Coronary artery (tissue), 2 donors: Measurements from ENCODE around the gene TIMM9.
A peak's percentile ranks its signal among the peaks of the same experiment; 100 is the strongest.

ENCODE experiments used
- DNase-seq: peaks from one replicate; pipeline ENCODE4 v3.0.0-alpha.2; 2017; ENCODE audit warnings: low spot score
- H3K27ac ChIP-seq, 2 donors: fragments of 200-600 bp; sonication (generic); one replicate each; pipeline ENCODE4 v1.5.1; 2016 to 2019
- H3K4me3 ChIP-seq: fragments of 200-600 bp; sonication (generic); 2 replicates; pipeline ENCODE4 v1.5.1; 2016; ENCODE audit warnings: mild to moderate bottlenecking, moderate library complexity
- CTCF ChIP-seq: fragments of 200-600 bp; sonication (generic); IDR thresholded peaks from one replicate; pipeline ENCODE4 v1.5.1; 2019; ENCODE audit warnings: antibody characterized with exemption

TIMM9 gene

DNA sequence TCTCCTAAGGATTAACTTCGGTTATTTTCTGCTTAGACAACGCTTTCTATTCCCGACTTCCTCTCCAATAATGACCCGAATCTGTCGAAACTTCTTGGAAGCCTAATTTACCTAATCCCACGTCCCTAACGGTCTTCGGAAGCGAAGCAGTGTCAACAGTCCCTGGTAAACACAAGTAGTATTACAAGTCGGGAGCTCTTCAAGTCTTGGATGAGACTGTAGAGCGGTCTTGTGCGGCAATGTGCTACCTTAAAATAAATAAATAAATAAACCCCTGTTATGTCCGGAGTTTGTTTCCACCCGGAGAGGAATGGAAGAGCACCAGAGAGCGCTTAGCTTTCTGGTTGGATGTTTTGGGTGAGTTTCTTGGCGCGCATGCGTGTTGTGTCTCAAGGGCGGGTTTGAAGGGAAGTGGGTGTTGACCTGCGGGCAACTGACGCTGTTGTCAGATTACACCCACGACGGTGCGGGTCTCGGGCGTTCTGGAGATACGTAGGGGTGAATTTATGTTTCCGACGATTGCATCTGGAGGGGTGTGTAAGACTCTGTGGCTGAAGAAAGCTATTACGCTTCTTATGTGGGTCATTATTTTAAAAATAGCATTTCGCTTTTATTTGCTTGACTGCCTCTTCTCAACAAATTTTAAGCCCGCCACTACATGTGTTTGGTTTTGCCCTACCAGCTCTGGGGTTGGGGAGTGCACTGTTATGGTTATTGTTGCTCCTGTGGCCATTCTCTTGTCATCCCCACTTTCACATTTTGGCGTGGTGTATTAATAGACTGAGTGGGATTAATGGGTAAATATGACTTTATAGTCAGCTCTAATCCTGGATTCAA, at the start of gene TIMM9, which contains the start of gene KIAA0586:
Gene TIMM9 (minus strand): TSS at position 251 of the 837 bp plus-strand sequence. CDS start 15,586 bp downstream, outside the sequence.
Gene KIAA0586 (plus strand): TSS at position 439 of the 837 bp plus-strand sequence. CDS start 546 bp downstream, outside the sequence.
- no peak for TF ChIP-seq CTCF
- DNase-seq, result peak; percentile 97
- H3K4me3 ChIP-seq, result peak within 1 kb of the TSS; percentile 96
- H3K27ac ChIP-seq, result peak within 1 kb of the TSS; percentile 89

DNA sequence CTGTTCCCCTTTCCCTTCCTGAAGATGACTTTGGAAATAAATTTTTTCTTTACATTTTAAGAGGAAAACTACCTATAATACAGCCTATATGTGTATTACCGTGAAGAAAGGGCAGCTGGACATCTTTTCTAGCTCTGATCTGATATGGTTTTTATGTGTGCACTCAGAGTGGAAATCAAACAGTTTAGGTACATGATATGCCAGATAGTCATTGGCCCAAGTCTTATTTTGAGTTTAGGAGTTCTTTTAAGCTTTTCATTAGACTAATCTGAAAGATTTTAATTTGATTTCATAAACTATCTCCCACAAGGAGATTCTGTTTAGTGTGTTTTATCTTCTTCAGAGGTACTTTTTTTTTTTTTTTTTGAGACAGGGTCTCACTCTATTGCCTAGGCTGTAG, 49.0 kb upstream of the TIMM9 start:
- DNase-seq, result no peak
- Histone ChIP-seq H3K27ac (no peak overlapping the region), H3K4me3 (no peak overlapping the region)
- no peak for TF ChIP-seq CTCF

GRCh38 chr14:58469309-58469708, 42.0 kb upstream of the TIMM9 start:
- Histone ChIP-seq H3K27ac (no peak overlapping the region), H3K4me3 (no peak overlapping the region)
- DNase-seq, result no peak
- no peak for TF ChIP-seq CTCF

DNA sequence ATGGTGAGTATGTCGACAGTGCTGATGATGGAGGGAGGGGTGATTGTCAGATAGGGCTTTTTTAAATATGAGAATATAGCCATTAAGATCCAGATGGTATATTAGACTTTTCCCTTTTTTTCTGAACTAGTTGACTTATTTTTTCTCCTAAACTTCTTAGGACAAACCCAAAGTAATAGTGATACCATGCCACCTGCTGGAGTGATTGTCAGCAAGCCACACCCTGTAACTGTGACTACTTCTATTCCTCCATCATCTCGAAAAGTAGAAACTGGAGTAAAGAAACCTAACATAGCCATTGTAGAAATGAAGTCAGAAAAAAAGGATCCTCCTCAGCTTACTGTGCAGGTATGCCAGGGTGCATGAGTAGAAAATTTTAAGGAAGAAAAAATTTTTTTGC, 40.2 kb upstream of the TIMM9 start:
- no peak for TF ChIP-seq CTCF
- Histone ChIP-seq H3K4me3 (no peak overlapping the region), H3K27ac (no peak overlapping the region)
- DNase-seq, result no peak

DNA sequence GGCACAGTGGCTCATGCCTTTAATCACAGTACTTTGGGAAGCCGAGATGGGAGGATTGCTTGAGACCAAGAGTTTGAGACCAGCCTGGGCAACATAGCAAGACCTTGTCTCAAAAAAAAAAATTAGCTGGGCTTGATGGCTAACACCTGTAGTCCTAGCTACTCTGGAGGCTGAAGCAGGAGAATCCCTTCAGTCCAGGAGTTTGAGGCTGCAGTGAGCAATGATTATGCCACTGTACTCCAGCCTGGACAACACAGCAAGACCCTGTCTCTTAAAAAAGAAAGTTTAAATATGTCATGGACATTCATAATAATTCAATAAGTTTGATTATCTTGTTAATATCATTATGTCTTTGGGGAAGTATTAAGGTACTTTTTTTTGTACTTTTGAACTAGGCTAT, 39.1 kb upstream of the TIMM9 start:
- DNase-seq, result no peak
- Histone ChIP-seq H3K27ac (no peak overlapping the region), H3K4me3 (no peak overlapping the region)
- TF ChIP-seq CTCF, result no peak

DNA sequence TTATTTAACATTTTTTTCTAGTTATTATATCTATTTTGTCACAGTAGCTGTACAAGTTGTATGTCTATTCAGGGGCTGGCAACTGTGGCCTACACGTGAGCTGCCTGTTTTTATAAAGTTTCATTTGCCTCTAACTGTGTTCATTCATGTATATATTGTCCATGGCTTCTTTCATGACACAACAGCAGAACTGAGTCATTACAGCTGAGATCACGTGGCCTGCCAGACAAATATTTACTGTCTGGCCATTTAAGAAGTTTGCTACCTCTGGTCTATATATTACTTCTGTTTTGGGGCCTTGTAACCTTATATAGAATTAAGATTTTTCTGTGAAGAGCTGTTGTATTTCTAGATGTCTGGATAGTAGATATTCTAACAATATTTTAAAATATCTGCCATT, 38.1 kb upstream of the TIMM9 start:
- no peak for TF ChIP-seq CTCF
- H3K27ac ChIP-seq, result no peak overlapping the region
- no peak for DNase-seq
- H3K4me3 ChIP-seq, result no peak overlapping the region

GRCh38 chr14:58464652-58465051, 37.3 kb upstream of the TIMM9 start:
- no peak for TF ChIP-seq CTCF
- no peak overlapping the region for H3K27ac ChIP-seq
- DNase-seq, result no peak
- H3K4me3 ChIP-seq, result no peak overlapping the region
